NOMO-1 treated with DMSO at 0.1 percent for 48 hours (cell line): ENCODE results near the gene OR8A1.
"Not testable (repeated sequence)": the region's sequence is repeated elsewhere in the genome, so short reads cannot be mapped to it uniquely, and the experiment has no call there.

Experiments
- DNase-seq: peaks from one replicate; lab custom pipeline; 2025; ENCODE audit not compliant: unreplicated experiment; lab: John Stamatoyannopoulos, UW

Gene OR8A1

DNA sequence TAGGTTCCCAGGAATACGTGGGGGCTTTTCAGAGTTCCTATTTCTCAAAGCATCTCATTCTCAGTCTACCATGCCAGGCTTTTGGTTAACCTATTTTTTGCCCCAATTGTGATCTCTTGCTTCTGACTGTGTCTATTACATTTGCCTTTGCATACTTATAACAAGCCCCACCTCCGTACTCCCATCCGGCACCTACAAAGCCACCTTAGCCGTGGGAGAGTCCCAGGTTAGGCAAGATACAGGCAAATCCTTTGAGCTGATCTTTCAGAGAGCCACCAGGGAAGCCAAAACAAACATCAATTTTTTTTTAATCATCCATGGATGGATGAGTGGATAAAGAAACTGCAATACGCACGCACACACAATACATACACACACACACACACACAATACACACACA is 22.8 kb downstream of the OR8A1 start:
- DNase-seq = no peak

DNA sequence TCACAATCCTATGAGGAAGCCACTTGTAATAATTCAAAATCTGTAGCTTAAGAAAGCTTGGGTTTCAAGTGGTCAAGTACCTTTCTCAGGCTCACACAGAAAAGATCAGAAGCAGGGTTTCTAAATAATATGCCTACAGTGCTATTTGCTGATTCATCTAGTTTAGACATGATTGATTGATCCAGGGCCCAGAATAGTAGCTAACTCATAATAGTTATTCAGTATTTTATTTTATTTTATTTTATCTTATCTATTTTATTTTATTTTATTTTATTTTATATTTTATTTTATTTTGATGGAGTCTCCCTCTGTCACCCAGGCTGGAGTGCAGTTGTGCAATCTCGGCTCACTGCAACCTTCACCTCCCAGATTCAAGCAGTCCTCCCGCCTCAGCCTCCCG is 25.5 kb downstream of the OR8A1 start:
- DNase-seq = no peak

DNA sequence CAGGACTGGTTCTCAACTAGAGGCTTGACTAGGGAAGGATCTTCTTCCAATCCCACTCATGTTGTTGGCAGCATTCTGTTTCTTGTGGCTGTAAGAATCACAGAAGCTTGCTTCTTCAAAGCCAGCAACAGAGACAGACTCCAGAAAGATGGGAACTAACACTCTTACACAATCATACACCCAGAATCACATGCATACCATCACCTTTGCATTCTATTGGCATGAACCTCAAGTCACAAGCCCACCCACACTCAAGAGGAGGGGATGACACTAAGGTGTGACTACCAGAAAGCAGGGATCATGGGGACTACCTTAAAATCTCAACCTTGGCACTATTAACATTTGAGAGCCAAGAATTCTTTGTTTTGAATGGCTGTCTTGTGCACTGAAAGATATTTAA is 27.8 kb downstream of the OR8A1 start:
- no peak for DNase-seq

DNA sequence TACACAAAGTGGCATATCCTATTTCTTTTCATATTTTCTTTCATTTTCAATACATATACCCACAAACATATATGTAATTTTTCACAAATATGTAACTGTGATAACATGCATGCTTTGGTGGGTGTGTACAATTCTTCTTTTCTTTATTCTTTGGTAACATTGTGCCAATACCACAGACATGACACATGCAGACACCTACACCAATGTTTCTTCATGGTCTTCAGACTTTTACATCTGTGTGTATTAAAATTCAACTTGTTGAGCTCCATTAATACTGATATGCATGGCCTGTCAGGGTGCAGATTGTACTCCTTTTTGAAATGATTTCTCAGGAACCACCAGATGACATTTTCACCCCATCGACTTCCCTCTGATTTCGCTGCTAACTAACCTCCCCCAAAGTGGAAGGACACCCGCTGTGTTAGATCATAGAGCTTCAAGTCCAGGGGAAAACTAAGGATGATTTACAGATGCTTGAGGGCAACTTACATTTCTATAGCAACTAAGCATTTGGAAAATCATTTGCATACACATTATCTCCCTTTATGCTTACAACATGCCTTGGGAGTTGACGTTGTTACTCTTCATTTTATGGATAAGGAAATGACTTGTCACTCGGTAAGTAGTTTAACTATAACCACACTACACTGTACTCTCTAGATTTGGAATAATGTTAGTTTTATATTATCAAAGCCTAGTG is 31.0 kb downstream of the OR8A1 start:
- no peak for DNase-seq

DNA sequence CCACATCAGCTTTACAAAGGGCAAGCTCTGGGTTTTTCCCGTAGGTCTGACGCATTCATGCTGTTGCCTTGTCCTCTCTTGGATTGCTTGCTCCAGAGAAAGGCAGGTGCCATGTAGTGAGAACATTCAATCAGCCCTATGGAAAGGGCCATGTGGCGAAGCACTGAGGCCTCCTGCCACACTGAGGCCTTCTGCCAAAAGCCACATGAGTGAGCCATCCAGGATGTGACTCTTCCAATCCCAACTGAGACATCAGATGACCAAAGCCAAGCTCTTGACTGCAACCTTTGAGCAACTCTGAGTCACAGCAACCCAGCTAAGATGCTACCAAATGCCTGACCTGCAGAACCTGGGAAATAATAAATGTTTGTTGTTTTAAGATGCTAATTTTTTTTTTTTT is 32.4 kb downstream of the OR8A1 start:
- no peak for DNase-seq

DNA sequence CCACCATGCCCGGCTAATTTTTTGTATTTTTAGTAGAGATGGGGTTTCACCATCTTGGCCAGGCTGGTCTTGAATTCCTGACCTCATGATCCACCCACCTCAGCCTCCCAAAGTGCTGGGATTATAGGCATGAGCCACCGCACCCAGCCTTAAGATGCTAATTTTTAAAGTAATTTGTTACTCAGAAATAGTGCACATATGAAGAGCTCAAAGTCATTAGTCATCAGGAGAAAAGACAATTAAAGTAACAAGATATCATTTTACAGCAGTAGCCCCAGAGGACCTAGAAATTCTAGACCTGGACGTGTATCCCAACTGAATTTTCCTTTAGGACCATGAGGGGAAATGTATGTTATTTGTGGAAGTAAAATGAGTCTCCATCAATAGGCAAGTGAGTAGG is 32.9 kb downstream of the OR8A1 start:
- not testable (repeated sequence) for DNase-seq

DNA sequence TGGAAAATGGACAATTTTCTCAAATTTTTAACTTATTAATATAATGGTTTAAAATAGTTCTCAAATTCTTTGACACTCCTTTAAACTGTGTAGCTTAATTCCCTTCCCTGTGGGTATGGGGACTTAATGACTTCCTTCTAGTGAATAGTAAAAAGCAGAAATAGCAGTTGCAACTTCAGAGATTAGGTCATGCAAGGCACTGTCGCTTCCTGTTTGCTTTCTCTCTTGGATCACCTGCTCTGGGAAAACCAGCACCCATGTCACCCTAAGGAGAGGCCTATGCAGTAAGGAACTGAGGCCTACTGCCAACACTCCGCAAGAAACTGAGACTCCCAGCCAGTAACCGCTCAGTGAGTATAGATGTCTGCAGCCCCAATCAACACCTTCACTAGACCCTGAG is 35.9 kb downstream of the OR8A1 start:
- DNase-seq = peak; percentile 85

DNA sequence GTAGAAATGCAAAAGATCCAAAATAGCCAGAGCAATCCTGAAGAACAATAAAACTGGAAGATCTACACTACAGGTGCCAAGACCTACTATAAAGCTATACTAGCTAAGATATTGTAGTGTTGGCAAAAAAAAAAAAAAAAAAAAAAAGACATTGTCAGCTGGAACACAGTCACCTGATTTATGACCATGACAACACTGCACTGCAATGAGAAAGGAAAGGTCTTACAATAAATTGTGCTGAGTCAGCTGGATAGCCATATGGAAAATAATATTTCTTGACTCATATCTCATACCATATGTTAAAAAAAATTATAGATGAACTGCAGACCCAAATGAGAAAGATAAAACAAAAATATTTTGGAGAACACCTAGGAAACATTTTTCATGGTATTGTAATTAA is 38.4 kb downstream of the OR8A1 start:
- no peak for DNase-seq

DNA sequence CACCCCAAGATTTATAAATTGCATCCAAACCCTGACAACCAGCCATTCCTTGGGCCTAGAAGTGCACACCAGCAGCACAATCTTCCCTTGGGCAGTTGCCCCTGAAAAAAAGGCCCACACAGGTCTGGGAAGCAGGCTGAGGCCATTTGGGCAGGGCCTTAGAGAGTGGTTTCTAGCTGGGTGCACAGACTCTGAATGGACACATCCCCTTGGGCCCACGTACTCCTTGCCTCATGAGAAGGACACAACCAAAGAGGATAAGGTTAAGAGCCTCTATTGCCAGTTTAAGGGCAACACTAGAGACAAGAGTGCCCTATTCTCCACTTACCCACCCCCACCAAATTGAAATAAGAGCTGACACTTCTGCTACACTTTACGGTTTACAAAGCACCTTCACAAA is 40.5 kb downstream of the OR8A1 start:
- DNase-seq = no peak

DNA sequence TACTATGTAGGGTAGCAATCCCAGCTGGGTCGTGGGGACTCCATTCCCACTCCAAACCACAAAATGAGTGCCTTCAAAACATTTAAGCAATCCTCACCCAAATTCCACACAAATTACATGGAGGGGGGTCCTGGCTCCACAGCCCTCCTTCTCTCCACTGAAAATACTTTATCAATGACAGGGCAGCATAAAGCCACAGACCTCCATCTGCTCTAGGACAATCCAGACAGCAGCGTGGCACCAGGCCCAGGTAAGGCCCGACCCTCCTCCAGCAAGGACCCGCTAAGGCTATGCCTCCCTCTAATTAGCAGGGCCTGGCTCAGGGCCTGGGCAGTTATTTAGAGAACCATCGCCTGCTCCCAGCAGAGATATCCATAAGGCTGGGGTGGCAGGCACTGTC is 41.3 kb downstream of the OR8A1 start, which contains the start of gene PANX3:
Gene PANX3, plus strand, starts transcription at position 365 of the 400 bp plus-strand sequence. CDS start 129 bp downstream, outside the sequence.
- DNase-seq = no peak

DNA sequence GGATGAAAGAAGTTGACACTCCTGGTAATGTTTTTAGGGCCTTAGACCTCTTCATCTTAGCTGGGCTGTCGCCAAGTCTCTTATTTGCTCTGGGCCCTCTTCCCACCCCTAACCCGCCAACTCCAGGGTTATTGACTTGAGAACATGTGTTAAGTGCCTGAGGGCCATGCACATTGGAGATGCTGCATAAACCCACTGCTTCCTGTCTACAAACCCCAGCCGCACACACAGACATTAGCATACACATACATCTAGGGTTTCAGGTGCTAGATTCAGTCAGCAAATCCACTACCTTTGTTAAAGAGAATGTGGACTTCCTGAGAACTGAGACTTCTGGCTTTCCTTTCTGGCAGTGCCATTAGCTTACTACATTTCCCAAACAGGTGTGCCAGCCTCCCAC is 42.2 kb downstream of the OR8A1 start:
- DNase-seq = no peak

DNA sequence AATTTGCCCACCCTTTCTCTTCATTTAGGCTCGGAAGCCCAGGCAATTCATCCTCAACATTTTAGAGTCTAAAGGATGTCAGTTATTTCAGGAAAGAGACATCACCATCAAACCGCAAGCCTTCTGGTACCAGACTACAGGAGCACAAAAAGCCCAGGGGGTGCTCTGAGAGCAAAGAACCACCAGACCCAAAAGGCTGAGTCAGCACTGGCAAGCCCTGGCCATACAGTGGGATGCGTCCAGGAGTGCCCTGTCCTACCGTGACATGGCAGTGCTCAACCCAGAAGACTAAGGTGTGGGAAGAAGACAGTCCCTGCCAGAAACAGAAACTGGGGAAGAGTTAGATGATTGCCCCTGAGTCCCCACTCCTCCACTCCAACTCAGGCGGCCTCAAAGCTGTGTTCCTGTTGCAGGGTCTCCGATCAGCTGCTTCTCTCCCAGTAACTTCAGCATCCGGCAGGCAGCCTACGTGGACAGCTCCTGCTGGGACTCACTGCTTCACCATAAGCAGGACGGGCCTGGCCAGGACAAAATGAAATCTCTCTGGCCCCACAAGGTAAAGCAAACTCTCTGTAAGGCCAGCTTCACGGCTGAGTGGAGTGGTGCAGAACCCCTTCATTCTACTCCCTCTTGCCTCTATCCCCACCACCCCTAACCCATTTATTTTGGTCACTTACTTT is 42.9 kb downstream of the OR8A1 start:
- no peak for DNase-seq

DNA sequence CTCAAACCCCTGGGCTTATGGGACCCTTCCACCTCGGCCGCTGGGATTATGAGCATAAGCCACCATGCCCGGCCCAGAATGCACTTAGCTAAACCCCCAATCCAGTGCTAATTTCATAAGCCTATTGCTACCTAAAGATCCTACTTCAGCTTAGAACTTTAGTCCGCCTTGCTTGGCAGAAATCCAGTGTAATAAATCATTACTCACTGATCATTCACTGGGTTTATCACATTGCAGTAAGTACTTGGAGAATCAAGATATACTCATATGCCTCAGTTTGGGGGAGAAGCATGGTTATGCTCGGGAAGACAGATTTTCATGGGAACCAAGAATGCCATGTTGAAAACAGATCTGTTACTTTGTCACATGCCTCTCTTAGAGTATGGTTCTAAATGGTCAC is 49.1 kb downstream of the OR8A1 start:
- no peak for DNase-seq
